MV-4-11 (cell line): ENCODE measurements around the gene B3GLCT.
A peak's percentile ranks its signal among the peaks of the same experiment; 100 is the strongest.
"Not testable (repeated sequence)": the region's sequence is repeated elsewhere in the genome, so short reads cannot be mapped to it uniquely, and the experiment has no call there.

ENCODE experiments used
- DNase-seq: peaks from one replicate; lab custom pipeline; 2025; lab: John Stamatoyannopoulos, UW

B3GLCT gene

GRCh38 chr13:31184451-31184850, 15.3 kb upstream of the B3GLCT start:
- no peak for DNase-seq

GRCh38 chr13:31184981-31185645, 14.7 kb upstream of the B3GLCT start:
- DNase-seq = no peak

- DNase-seq = no peak
Observed at GRCh38 chr13:31191748-31192147, 8.0 kb upstream of the B3GLCT start.

- no peak for DNase-seq
Observed at GRCh38 chr13:31192306-31192705, 7.5 kb upstream of the B3GLCT start.

GRCh38 chr13:31195616-31196015, 4.2 kb upstream of the B3GLCT start:
- no peak for DNase-seq

- DNase-seq = no peak
Observed at GRCh38 chr13:31196992-31197391, 2.8 kb upstream of the B3GLCT start.

- peak; percentile 59 for DNase-seq
Observed at GRCh38 chr13:31198519-31198918, 1.3 kb upstream of the B3GLCT start.

GRCh38 chr13:31199527-31199848, 287 bp upstream of the B3GLCT start:
- DNase-seq = no peak

- DNase-seq = no peak
Observed at GRCh38 chr13:31200637-31200971, 829 bp downstream of the B3GLCT start.

GRCh38 chr13:31201341-31202031, 1.7 kb downstream of the B3GLCT start:
- DNase-seq = no peak

GRCh38 chr13:31204592-31204991, 4.8 kb downstream of the B3GLCT start:
- peak; percentile 16 for DNase-seq

GRCh38 chr13:31207661-31208552, 8.1 kb downstream of the B3GLCT start:
- no peak for DNase-seq

- no peak for DNase-seq
Observed at GRCh38 chr13:31208559-31209122, 8.9 kb downstream of the B3GLCT start.

GRCh38 chr13:31209172-31209840, 9.5 kb downstream of the B3GLCT start:
- no peak for DNase-seq

GRCh38 chr13:31209841-31210210, 10.1 kb downstream of the B3GLCT start:
- no peak for DNase-seq

GRCh38 chr13:31213651-31214289, 14.0 kb downstream of the B3GLCT start:
- DNase-seq = no peak

- DNase-seq = no peak
Observed at GRCh38 chr13:31214435-31214834, 14.7 kb downstream of the B3GLCT start.

- not testable (repeated sequence) for DNase-seq
Observed at GRCh38 chr13:31216916-31217315, 17.1 kb downstream of the B3GLCT start.

GRCh38 chr13:31219909-31220598, 20.3 kb downstream of the B3GLCT start:
- no peak for DNase-seq

GRCh38 chr13:31221057-31221456, 21.3 kb downstream of the B3GLCT start:
- DNase-seq = no peak

GRCh38 chr13:31223215-31223614, 23.4 kb downstream of the B3GLCT start:
- DNase-seq = no peak
